ENCODE results near the gene MYPN.
"Not testable (repeated sequence)": the region's sequence is repeated elsewhere in the genome, so short reads cannot be mapped to it uniquely, and the experiment has no call there.

MYPN gene

DNA sequence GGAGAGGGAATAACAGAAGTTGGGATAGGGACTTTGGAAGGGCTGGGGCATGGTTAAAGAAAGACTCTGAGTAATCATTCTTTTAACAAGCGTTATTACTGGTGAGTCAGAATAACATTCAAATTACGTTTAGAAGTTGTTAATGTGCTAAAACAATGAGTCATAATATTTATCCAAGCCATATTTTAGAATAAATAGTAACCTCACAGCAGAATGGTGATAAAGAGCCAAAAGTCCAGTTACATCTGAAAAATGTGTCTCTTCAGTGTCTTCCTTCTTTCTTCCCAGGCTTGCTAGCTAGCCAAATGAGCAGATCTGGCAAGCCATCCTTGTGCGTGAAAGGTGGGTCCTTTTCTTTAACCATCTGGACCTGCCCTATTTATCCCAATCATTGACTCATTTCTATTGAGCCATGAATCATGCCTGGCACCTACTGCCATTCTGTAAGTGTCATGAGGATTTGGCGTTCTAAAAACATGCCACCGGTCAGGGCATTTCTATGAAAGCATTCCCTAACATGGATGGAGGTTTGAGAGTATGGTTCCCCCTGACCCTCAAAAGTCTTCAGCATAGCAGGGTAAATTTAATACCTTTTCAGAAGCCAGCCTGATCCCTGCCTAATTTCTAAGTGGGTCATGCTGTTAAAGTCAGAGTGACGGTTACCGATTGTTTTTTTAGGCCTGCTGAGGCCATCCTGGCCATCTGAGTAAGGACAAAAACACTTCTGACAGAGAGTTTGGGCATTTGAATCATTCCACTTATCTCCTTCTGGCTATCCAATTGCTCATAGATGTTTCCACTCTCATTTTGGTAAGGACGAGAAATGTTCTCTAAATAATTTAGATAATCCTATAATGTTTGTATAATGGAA lies 26.9 kb downstream of the MYPN start:
- DNase-seq = no peak

DNA sequence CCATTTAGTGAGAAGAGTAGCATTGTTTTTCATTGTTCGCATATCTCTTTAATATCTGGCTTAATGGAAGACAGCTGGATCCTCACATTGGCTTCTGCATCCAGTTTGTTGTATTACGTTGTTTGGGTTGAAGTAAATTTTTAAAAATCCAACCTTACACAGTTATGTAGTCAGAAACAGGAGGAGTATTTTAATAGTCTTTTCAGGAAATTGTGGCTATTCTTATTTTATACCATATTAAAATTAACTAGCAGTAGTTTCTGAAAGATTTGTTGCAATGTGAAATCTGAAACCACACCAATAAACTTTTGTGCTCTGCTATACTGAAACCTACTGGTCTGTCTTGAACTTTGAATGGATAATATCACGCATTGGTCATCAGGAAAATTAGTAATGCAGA lies 27.9 kb downstream of the MYPN start:
- no peak for DNase-seq

DNA sequence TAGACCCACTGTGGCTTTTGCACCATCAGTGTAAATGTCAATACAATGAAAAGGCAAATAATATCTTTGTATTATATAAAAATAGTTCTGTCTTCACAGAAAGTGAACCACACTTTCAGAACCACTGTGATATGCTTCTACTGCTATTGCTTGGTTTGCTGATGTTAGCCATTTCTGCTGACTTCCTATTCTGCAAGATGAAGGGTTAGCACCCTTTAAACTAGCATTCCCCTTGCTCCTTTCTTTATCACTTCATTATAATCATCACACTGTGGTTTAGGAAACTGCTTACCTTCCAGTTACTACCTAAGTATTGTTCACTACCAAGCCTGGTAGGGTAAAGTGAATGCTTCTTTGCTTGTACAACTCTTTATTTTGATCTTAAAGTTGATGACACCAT lies 29.2 kb downstream of the MYPN start:
- no peak for DNase-seq

DNA sequence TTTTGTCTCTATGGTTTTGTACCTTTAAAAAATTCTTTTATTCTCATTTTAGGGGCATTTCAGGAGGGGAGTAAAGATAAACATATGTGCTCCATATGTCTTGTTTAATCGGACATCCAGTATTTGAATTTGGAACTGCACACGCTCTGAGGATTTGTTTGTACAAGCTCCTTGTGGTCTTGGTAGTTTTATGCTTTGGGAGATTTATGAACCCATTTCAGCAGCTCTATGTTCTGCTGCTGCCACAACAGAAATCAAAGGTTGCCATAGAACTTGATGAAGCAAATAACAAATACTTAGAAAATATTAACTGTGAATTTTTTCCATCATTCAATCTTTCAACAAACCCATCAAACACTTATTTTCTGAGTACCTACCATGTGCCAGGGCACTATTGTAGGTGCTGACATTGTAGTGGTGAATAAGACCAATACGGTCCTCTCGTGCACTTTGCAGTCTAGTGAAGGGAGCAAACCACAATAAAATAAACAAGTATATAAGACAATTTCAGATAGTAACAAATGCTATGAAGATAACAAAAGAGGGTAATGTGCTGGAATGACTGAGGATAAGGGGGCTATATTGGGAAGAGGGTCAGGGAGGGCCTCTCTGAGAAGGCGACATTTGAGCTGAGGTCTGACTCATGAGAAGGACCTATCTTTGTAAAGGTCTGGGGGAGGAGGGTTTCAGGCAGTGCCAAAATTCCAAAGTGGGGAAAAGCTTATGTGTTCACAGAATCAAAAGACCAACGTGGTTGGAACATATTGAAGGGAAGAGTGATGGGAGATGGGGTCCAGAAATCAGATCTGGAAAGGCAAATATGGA lies 30.4 kb downstream of the MYPN start:
- DNase-seq = no peak

DNA sequence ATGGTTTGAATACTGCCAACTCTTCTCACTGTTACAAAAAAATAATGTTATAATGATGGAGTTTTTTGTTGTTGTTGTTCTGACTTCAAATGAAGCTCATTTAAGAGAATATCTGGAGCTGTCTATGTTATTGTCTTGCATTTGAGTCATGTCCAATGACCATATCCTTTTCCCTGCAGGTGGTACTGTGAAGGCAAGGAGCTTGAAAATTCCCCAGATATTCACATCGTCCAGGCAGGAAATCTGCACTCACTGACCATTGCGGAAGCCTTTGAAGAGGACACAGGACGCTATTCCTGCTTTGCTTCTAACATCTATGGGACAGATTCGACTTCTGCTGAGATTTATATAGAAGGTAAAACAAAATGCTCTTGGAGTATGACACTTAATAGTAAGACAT lies 33.5 kb downstream of the MYPN start:
- no peak for DNase-seq

DNA sequence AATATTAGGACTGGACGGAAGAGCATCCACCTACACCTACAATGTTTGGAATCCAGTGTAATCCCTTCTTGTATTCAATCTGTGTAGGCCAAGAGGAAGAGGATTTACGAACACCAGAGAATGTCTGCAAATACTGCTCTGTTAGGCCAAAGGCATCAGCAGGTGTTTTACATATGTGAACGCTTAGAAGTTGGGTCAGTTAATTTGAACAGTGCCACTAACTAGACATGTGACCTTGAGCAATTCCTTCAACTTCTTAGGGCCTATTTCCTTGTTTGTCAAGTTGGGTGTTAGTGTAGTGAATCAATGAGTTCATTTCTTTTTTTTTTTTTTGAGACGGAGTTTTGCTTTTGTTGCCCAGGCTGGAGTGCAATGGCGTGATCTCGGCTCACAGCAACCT lies 35.4 kb downstream of the MYPN start:
- DNase-seq = no peak

DNA sequence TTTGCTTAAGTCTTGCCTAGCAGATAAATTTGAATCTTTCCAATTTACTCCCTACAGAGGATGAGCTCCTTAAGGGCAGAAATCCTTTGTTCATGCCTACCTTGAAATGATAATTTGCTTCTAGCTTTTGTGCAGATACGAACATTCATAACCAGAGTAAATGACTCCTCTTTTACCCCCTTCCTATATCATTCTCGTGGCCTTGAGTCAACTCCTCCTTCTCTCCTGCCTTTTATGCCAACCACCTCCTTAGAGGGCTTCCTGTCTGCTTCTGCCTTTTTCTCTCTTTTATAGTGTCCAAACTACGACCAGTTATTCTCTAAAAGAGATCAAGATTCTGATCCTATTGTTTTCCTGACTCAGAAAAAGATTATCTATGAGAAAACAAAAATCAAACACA lies 36.4 kb downstream of the MYPN start:
- no peak for DNase-seq

DNA sequence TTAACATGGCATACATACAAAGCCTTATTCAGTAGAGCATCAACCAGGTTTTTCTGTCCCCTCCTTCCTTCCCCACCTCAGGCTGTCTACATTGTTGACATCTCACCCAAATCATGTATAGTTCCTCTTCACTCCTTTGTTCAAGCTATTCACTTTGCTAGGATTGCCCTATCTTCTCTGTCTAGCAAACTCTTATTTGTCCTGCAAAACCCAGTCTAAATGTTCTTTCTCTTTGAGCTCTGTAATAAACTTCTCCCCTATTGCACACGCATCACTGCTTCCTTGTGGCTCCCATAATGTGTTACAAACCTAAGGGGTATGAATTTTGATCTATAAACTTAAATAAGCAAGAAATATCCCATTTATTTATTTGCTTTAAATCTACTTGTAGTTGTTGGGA lies 36.8 kb downstream of the MYPN start:
- DNase-seq = no peak

DNA sequence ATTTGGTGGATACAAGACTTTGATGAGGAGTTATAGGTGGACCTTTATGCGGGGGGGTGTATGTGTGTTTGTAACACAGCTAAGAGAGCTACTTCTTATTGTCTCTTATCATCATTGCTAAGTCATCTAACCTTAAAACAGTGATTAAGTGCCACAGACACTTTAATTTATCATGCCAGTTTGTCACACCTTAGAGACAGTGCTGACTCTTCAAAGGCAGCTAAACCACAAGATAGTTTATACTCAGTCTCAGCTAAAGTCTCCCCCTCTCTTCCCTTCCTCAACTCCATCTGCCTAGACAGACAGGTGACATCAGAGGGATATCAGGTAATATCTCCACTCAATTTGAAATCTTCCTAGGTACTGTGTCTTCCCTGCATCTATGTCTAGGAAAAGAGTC lies 42.2 kb downstream of the MYPN start:
- no peak for DNase-seq

DNA sequence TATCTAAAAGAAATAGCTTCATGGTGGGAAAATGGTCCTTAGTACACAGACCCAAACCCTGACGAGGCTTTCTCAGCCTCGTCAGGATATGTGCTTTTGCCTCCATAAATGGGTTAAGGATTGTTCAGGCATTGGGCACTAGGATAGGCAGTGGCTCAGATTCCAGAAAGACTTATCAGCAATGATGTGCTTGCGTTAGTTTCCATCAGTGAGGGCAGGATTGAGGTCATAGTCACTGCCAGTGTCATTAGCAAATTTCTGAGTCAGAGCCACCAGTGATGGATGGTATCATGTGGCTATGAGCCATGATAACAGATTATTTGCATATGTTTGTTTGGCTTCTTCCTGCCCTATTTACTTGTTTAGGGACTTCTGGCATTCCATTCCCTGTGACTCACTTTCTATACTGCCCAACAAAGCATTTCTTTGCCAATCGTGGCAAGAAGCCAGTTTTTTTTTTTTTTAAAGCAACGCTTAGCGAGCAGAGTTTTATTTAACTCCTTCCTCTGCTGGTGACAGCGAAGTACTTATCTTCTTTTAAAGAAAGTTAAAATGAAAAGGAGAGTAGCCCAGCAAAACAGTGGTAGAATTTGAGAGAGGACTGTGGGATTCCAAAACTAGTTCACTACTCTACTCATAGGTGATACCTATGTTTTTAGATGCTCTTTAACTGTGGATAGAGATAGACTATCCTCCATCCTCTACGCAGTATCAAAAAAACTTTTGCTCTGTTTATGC lies 44.4 kb downstream of the MYPN start:
- no peak for DNase-seq

DNA sequence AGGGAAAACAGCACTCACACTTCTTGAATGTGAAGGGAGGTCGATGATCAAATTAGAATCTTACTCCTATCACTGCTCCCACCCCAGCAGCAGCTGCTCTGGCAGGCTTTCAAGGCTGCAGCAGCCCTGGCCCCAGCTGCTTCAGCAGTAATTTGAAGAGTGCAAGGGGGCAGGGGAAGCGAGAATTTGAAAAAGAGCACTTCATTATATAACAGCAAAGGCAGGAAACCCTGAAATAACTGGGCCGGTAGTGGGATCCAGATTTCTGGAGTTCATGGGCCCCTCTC lies 44.9 kb downstream of the MYPN start:
- no peak for DNase-seq

DNA sequence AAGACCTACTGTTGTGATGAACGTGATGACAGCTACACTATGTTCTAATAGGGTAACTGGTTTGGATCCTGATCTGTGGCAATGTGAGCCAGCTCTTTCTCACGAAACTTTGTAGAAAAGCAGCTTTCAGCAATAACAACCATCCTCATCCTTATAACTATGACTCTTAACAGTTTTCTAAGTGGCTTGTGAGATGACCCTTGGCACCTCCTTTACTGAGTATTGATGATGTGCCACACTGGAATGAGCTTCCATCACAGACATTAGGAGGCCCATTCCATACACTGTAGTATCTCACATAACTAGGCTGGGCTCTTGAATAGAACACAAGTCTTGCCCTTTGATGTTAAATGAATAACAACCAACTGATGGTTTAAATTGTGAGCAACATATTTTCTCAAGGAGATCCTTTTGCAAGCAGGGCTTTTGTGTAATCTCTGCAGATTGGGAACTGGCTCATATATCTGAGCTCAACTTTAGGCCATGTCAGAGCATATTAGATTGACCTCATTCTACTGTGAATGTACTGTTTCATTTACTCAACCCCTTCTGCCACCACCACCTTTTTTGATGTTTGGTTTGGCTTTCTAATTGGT lies 46.4 kb downstream of the MYPN start:
- DNase-seq = no peak

DNA sequence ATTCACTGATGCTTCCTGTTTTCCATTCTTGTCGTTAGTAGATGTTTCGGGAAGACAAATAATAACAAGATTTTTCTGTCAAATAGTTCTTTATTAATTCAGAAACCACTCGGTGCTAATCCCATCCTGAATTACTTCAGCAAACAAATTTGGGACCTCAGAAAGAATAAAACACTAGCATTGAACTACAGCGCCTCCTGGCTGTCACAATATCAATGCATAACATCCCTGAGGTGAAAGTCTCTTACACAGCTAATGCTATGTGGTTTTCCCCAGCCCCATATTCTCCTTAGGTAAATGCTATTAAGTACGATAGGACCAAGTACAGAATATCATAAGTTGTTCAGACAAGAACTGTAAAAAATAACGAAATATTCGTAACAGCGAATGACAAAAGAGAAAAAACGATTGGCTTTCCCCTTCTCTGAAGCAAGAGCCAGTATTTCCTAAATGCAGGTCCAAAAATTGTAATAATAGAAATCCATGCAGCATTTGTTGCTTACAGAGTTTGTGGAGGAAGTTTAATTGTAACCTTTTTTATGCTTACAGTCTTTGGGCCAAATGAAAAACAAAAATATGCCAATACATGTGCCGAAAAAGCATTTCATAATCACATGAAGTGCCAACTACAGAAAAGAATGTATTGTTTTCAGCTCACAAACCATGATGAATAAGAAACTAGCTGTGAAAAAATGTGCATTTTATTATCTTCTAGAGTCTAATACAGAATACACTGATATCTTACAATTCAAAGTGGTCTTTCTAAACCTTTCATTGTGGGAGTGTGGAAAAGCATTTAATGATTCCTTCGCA lies 47.3 kb downstream of the MYPN start:
- peak; percentile 72 for DNase-seq

DNA sequence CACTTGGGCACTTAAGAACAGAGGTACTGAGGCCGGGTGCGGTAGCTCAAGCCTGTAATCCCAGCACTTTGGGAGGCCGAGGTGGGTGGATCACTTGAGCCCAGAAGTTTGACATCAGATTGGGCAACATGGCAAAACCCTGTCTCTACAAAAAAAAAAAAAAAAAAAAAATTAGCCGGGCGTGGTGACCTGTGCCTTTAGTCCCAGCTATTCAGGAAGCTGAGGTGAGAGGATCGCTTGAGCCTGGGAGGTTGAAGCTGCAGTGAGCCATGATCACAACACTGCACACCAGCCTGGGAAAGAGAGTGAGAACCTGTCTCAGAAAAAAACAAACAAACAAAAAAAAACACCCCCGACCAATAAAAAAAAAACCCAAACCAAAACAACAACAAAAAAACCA lies 48.2 kb downstream of the MYPN start:
- not testable (repeated sequence) for DNase-seq

DNA sequence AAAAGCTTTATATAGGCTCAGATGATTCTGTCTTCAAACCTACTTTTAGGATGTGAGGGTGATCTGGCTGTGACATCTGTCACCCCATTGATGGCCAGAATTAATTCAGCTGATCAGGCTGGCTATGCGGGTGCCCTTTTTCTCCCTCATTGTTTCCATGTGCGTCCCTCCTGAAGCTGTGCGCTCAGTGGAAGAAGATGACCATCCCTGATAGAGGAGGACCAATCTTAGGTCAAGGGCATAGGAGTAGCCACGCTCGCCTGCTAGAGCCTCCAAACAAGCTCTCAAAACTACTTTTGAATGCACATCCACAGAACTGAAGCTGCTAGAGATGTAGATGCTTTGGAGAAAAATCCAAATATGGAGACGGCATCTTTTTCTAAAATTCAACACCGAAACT lies 48.7 kb downstream of the MYPN start:
- no peak for DNase-seq

DNA sequence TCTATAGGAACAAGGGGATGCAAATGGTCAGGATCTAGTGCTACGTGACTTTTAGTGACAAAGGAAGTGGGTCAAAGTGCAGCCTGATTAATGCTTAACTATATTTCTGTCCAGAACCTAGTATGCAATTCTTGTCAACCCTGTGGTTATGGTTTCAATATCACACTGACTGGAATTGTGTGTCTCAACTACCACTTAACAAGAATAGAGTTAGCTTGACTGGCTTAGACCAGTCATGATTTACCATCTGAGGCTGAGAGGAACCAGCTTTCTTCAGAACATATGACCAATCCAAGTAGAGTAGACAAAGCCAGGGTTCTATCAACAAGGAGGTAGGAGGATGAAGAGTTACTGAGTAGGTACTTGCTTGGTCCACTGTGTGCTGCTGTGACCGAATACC lies 54.4 kb downstream of the MYPN start:
- no peak for DNase-seq

DNA sequence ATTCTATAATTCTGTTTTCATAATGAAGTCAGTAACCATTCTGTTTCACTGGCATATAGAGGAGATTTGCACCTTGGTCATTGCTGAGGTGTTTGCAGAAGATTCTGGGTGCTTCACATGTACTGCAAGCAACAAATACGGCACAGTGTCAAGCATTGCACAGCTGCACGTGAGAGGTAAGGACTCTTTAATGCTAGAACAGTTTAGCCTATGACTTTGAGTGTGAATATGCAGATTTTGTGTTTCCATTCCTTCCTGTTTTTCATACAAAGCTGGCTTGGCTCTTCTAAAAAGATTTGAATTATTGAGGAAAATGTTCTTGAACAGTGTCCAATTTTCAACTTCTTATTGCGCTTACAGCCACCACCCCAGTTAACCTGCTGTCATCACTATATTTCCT lies 56.4 kb downstream of the MYPN start:
- DNase-seq = no peak

DNA sequence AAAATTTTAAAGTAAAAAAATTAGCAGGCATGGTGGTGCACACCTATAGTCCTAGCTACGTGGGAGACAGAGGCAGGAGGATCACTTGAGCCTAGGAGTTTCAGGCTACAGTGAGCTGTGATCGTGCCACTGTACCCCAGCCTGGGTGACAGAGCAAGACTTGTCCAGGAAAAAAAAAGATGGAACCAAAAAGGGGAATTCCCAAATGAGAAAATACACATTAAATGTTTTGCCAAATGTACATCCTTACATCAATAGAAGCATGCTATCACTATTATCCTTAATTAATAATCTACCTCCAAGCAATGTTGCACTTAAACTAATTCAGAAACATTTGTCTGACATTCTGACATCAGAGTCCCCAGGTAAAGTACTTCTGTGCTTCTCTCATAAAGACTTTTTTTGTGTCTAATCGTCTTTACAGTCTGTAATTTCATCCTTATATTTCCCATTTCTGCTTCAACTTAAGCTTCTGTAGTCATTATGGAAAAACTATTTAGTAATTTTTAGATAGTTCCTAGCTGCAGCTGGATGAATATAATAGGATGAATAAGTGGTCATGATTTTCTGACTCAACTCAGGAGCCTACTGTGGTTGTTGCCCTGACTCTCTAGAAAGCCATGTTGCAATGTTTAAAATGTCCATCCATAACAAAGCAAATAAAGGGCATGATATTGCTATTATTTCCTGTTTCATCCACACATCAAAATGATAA lies 57.7 kb downstream of the MYPN start:
- DNase-seq = no peak

DNA sequence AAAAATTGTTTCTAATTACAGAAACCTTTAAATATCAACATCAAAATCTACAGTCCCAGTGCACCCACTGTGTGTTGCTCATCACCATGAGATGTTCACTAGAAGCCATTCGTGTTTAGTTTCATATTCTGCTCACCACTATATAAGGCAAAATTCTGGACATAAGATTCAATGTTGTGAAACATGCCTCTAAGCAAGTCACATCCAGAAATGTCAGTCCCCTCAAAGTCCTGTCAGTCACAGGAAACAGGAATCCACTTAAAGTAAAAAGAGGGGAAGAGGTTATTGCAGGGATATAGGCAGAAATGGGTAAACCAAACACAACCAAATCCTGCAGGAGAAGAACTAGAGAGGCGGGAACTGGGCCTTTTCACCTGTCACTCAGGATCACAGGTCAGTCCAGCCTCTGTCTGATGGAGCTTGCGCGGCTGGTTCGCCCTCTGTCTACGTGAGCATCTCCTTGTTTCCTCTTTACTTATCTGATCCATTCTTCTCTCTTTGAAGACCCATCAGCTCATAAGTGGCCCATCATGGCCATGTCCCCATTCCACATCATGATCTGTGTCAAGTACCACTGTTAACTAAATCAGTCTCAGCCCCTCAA lies 58.4 kb downstream of the MYPN start:
- no peak for DNase-seq

DNA sequence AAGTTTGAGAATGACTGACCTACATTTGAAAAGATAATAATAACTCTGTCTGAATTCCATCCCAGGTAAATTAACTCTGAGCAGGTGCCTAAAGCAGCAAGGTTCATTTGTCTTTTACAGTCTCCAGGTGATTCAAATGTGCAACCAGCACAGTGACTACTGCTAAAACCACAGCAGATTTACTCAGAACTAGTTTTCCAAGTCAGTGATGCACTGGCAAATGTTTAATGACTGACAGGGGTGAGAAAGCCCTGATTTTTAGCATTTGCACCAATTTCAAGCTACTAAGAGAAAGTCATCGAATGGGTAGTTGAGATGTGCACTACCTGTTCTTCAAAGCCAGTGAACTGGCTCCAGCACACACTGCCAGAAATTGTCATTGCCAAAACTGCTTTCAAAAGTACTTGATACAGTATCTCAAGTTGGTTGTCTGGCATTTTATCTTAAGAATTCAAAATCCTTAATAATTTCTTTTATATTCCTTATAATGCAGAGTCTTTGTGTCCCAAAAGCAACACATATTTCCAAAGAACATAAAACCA lies 62.3 kb downstream of the MYPN start:
- DNase-seq = no peak

DNA sequence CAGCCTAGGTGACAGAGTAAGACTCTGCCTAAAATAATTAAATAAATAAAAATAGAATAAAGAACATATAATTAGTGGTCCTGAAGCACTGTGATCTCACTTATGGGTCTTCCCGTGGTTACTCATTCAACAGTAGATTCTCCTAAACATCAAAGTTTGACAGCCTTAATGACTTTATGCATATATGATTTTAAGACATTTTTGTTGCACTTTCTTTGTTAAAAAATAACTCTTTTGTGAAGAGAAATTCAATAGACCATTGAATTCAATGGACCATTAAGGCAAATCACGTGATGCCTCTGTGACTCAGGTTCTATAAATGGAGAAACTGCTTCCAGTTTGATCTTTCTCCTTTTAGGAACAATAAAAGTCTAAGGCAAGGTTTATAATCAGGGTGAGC lies 63.0 kb downstream of the MYPN start:
- no peak for DNase-seq

Data from CD4-positive, alpha-beta T cell treated with Interleukin-21 for 1 hour (primary cell).